Activated CD8-positive, alpha-beta memory T cell treated with anti-CD3 and anti-CD28 coated beads for 48 hours (primary cell): Measurements from ENCODE around the gene KNOP1.

ENCODE experiments used
- DNase-seq, 3 experiments: peaks; one replicate each; pipeline ENCODE4 v3.0.0-alpha.2; 2020; ENCODE audit warnings: low read depth in 2 of 3, low spot score in 2 of 3

Gene KNOP1

GRCh38 chr16:19708296-19709205, 9.5 kb downstream of the KNOP1 start:
- no peak for DNase-seq

GRCh38 chr16:19707569-19708295, 10.3 kb downstream of the KNOP1 start:
- no peak for DNase-seq

GRCh38 chr16:19706846-19707245, 11.2 kb downstream of the KNOP1 start:
- no peak for DNase-seq

GRCh38 chr16:19705843-19706242, 12.2 kb downstream of the KNOP1 start:
- DNase-seq, result no peak

GRCh38 chr16:19705146-19705501, 12.9 kb downstream of the KNOP1 start:
- no peak for DNase-seq

- no peak for DNase-seq
Measured at GRCh38 chr16:19704321-19705145, 13.5 kb downstream of the KNOP1 start.

GRCh38 chr16:19703172-19703889, 14.7 kb downstream of the KNOP1 start:
- no peak for DNase-seq

GRCh38 chr16:19701091-19701490, 16.9 kb downstream of the KNOP1 start:
- DNase-seq, result no peak

GRCh38 chr16:19700319-19700781, 17.7 kb downstream of the KNOP1 start:
- DNase-seq, result no peak

- DNase-seq, result no peak
Measured at GRCh38 chr16:19699472-19699871, 18.6 kb downstream of the KNOP1 start.

- no peak for DNase-seq
Measured at GRCh38 chr16:19698480-19699465, 19.3 kb downstream of the KNOP1 start.

- no peak for DNase-seq
Measured at GRCh38 chr16:19697756-19698318, 20.2 kb downstream of the KNOP1 start.

- no peak for DNase-seq
Measured at GRCh38 chr16:19696961-19697360, 21.1 kb downstream of the KNOP1 start.

GRCh38 chr16:19696328-19696727, 21.7 kb downstream of the KNOP1 start:
- DNase-seq, result no peak

- DNase-seq, result no peak
Measured at GRCh38 chr16:19694989-19695388, 23.0 kb downstream of the KNOP1 start.

- DNase-seq, result no peak
Measured at GRCh38 chr16:19691161-19691711, 26.8 kb downstream of the KNOP1 start.

- no peak for DNase-seq
Measured at GRCh38 chr16:19690196-19690595, 27.8 kb downstream of the KNOP1 start.

GRCh38 chr16:19689342-19689741, 28.7 kb downstream of the KNOP1 start:
- no peak for DNase-seq
